HepG2 (cell line): ENCODE measurements around the gene JMJD6. TPM values are rescaled to one million over a fixed set of nuclear protein-coding genes. Genes with fewer than 3 reads are reported as not detected.

Experiments used
- ATRX ChIP-seq: sonication (generic); formaldehyde crosslinking; IDR thresholded peaks from 2 replicates; pipeline ENCODE4 v1.4.0; 2020; ENCODE audit warnings: missing genetic modification reagents, borderline replicate concordance
- BCLAF1 ChIP-seq: fragments of 450-650 bp; IDR thresholded peaks from 2 replicates; pipeline ENCODE4 v1.6.1; 2017; ENCODE audit warnings: mild to moderate bottlenecking
- CENPX ChIP-seq: sonication (generic); formaldehyde crosslinking; IDR thresholded peaks from 2 replicates; pipeline ENCODE4 v1.9.0; 2021; ENCODE audit warnings: mild to moderate bottlenecking, missing genetic modification reagents, moderate library complexity
- DDIT3 ChIP-seq: sonication (generic); formaldehyde crosslinking; IDR thresholded peaks from 2 replicates; pipeline ENCODE4 v1.4.0; 2020; ENCODE audit warnings: mild to moderate bottlenecking, missing genetic modification reagents
- DZIP1 ChIP-seq: sonication (generic); formaldehyde crosslinking; IDR thresholded peaks from 2 replicates; pipeline ENCODE4 v1.5.0; 2020; ENCODE audit warnings: mild to moderate bottlenecking, missing genetic modification reagents
- HNRNPLL ChIP-seq: fragments of 200-400 bp; formaldehyde crosslinking; IDR thresholded peaks from 2 replicates; pipeline ENCODE4 v1.6.1; 2017; ENCODE audit warnings: mild to moderate bottlenecking, low read depth, low read length; ENCODE audit not compliant: poor library complexity, severe bottlenecking
- HNRNPUL1 ChIP-seq: fragments of 200-400 bp; formaldehyde crosslinking; IDR thresholded peaks from 2 replicates; pipeline ENCODE4 v1.6.1; 2017; ENCODE audit warnings: low read depth, mild to moderate bottlenecking, low read length, moderate library complexity
- MTA3 ChIP-seq: sonication (generic); formaldehyde crosslinking; IDR thresholded peaks from 2 replicates; pipeline ENCODE4 v1.4.0; 2020; ENCODE audit warnings: missing genetic modification reagents
- MXD4 ChIP-seq: IDR thresholded peaks from 2 replicates; pipeline ENCODE4 v1.6.1; 2016; ENCODE audit warnings: mild to moderate bottlenecking, missing biosample characterization, missing genetic modification reagents
- NFIC ChIP-seq: IDR thresholded peaks from 2 replicates; pipeline ENCODE4 v1.6.1; 2012; ENCODE audit warnings: mild to moderate bottlenecking, low read length, inconsistent platforms
- NPAS2 ChIP-seq: sonication (generic); formaldehyde crosslinking; IDR thresholded peaks from 2 replicates; pipeline ENCODE4 v1.8.0; 2022; ENCODE audit warnings: mild to moderate bottlenecking, missing genetic modification reagents, borderline replicate concordance
- RFXAP ChIP-seq: sonication (generic); formaldehyde crosslinking; IDR thresholded peaks from 2 replicates; pipeline ENCODE4 v1.4.0; 2020; ENCODE audit warnings: missing genetic modification reagents, borderline replicate concordance
- RNF2 ChIP-seq: fragments of 450-650 bp; conservative IDR thresholded peaks from 2 replicates; pipeline ENCODE4 v1.6.1; 2016; ENCODE audit warnings: low read depth
- SAP130 ChIP-seq: IDR thresholded peaks from 2 replicates; pipeline ENCODE4 v1.6.1; 2016; ENCODE audit warnings: low read depth
- SMARCC2 ChIP-seq: fragments of 450-650 bp; IDR thresholded peaks from 2 replicates; pipeline ENCODE4 v1.6.1; 2017; ENCODE audit warnings: antibody characterized with exemption, mild to moderate bottlenecking
- SSRP1 ChIP-seq: IDR thresholded peaks from 2 replicates; pipeline ENCODE4 v1.6.1; 2016; ENCODE audit warnings: control low read depth
- TRIM24 ChIP-seq: sonication (generic); formaldehyde crosslinking; IDR thresholded peaks from 2 replicates; pipeline ENCODE4 v1.8.0; 2022; ENCODE audit warnings: mild to moderate bottlenecking, missing genetic modification reagents
- U2AF2 ChIP-seq: fragments of 200-400 bp; formaldehyde crosslinking; IDR thresholded peaks from 2 replicates; pipeline ENCODE4 v1.6.1; 2017; ENCODE audit warnings: low read depth, mild to moderate bottlenecking, low read length
- ZNF260 ChIP-seq: sonication (generic); formaldehyde crosslinking; IDR thresholded peaks from 2 replicates; pipeline ENCODE4 v1.4.0; 2020; ENCODE audit warnings: missing genetic modification reagents, low read depth, mild to moderate bottlenecking, borderline replicate concordance
- ZNF713 ChIP-seq: sonication (generic); formaldehyde crosslinking; IDR thresholded peaks from 2 replicates; pipeline ENCODE4 v1.4.0; 2020; ENCODE audit warnings: mild to moderate bottlenecking, missing genetic modification reagents
- ZNF883 ChIP-seq: sonication (generic); formaldehyde crosslinking; IDR thresholded peaks from 2 replicates; pipeline ENCODE4 v1.5.1; 2020; ENCODE audit warnings: mild to moderate bottlenecking, missing genetic modification reagents; ENCODE audit errors: not compliant biosample characterization
- polyA plus RNA-seq, 8 experiments: library from polyadenylated mRNA; depleted of rRNA in 3 of 8; stranded (reverse) in 7 of 8; unstranded in 1 of 8; fragments of >200 nt; fragmentation: Illumina TruSeq in 4 of 8; extraction: Trizol in 4 of 8; gene quantifications; 2 replicates each; pipeline versions ENCODE4 v1.2.1 to v1.2.3, GENCODE V29; 2011 to 2016; ENCODE audit warnings: low read depth in 4 of 8, missing spikeins in 1 of 8, mixed read lengths in 1 of 8; ENCODE audit not compliant: insufficient read depth in 1 of 8
- total RNA-seq, 5 experiments: library from RNA; depleted of rRNA; stranded (reverse); fragments of >200 nt; fragmentation: Illumina TruSeq; extraction: Trizol; gene quantifications; 2 replicates each; pipeline ENCODE4 v1.2.3, GENCODE V29; 2016; ENCODE audit warnings: low read depth in 1 of 5
- TF ChIP-seq, protein P1 (sequence below): sonication (generic); formaldehyde crosslinking; IDR thresholded peaks from 2 replicates; pipeline ENCODE4 v1.8.1; 2023; ENCODE audit warnings: mild to moderate bottlenecking, moderate library complexity, missing genetic modification reagents
- TF ChIP-seq, protein P2 (sequence below): sonication (generic); formaldehyde crosslinking; IDR thresholded peaks from 2 replicates; pipeline ENCODE4 v1.4.0; 2020; ENCODE audit warnings: missing genetic modification reagents

JMJD6 gene
- total and polyA plus RNA-seq, 2 of the 13 experiments (the other 11 are each of a cell fraction or from before 2014, with no cell fraction given): 33.6 to 41.0 TPM

DNA sequence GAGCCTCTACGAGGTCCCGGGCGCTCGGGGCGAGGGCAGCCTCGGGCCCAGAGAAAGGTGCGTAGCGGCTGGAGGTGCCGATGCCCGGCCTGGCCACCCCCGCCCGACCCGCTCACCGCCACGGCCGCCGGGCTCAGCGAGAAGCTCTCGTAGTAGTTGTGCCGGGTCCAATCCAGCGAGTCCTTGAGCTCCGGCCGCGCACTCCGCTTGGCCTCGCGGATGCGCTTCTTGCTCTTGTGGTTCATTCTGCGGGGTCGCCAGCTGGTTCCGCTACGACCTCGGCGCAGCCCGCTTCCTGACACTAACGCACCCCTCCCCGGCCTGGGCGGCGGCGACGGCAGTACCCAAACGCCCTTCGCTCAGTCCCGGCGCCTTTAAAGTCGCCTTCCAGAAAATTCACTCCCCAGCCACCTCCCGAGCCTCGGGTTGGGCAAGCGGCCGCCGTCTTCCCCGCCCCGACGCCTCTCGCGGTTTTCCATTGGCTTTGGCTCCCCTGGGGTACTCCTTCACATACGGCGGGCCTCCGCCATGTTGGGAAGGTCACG is at the start of gene JMJD6 (continued):
- TF ChIP-seq HNRNPUL1: no peak
- TF ChIP-seq ATRX: peak; percentile 63; the same call in 1 of the 2 replicates
- TF ChIP-seq ZNF713 (CRISPR knock-in tag): no peak
- TF ChIP-seq BCLAF1: no peak
- 0 out of 2 replicates have a peak, but pooled peaks have one; percentile 38 for TF ChIP-seq MXD4
- TF ChIP-seq TRIM24 (CRISPR knock-in tag): no peak
- no peak for TF ChIP-seq CENPX (CRISPR knock-in tag)
- TF ChIP-seq SSRP1 (CRISPR knock-in tag): no peak
- no peak for TF ChIP-seq MTA3
- TF ChIP-seq RNF2: 0 out of 2 replicates have a peak, but pooled peaks have one; percentile 31
- no peak for TF ChIP-seq SMARCC2
- TF ChIP-seq, protein P1, sequence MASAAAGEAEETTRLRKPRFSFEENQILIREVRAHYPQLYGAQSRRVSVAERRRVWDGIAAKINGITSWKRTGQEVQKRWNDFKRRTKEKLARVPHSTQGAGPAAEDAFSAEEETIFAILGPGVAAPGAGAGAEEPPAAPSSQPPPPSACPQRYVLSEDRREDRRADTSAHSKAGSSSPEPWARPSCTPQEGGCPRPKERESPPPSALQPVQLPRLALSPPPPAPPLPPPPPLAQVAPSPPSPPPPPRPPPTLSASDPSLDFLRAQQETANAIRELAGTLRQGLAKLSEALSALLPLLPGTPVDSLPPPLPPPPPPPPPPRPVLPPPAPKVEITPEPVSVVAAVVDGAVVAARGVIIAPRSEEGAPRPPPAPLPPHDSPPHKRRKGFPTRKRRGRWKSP (CRISPR knock-in tag): peak; percentile 84
- TF ChIP-seq, protein P2, sequence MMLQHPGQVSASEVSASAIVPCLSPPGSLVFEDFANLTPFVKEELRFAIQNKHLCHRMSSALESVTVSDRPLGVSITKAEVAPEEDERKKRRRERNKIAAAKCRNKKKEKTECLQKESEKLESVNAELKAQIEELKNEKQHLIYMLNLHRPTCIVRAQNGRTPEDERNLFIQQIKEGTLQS (CRISPR knock-in tag): no peak
- no peak for TF ChIP-seq DDIT3 (CRISPR knock-in tag)
- TF ChIP-seq DZIP1 (CRISPR knock-in tag): peak; percentile 53
- TF ChIP-seq U2AF2: no peak
- no peak for TF ChIP-seq ZNF260 (CRISPR knock-in tag)
- TF ChIP-seq SAP130: peak; percentile 85
- TF ChIP-seq HNRNPLL: peak; percentile 99
- no peak for TF ChIP-seq NPAS2 (CRISPR knock-in tag)
- TF ChIP-seq NFIC: no peak
- TF ChIP-seq RFXAP (CRISPR knock-in tag): no peak; the same call in 1 of the 2 replicates
- TF ChIP-seq ZNF883: peak; percentile 37
